ENCODE results near the gene DIDO1. TPM values are rescaled to one million over a fixed set of nuclear protein-coding genes. Genes with fewer than 3 reads are reported as not detected.

The DIDO1 gene
- total and polyA plus RNA-seq, 9 of the 15 experiments (the other 6 are each of a cell fraction or from before 2014, with no cell fraction given): 4.4 to 46.8 (median 31.2) TPM

DNA sequence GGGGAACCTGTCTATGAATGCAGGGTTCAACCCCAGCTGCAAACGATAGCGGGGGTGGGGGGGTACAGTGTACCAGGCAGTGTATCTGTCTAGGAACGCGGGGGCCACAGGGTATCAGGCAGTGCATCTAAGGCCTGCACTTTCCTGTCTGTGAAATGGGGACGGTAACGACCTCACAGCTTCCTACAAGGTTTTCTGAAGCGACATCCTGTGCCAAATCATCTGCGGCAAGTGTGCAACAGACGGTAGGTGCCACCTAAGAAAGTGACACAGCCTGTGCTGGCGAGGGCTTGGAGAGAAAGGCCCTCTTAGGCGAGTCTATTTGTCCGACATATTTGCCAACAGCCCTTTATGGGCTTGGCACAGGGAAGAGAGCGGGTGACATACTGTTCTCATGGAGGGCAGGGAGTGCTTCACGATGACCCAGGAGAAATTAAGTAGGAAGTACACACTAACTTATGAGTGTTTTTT is 3.8 kb downstream of the DIDO1 start (continued):
- no peak for TF ChIP-seq HNRNPK (IDR thresholded peaks at IDR 0.05; ENCODE audit: low read depth, low read length, poor library complexity, severe bottlenecking)
- TF ChIP-seq, protein P1, sequence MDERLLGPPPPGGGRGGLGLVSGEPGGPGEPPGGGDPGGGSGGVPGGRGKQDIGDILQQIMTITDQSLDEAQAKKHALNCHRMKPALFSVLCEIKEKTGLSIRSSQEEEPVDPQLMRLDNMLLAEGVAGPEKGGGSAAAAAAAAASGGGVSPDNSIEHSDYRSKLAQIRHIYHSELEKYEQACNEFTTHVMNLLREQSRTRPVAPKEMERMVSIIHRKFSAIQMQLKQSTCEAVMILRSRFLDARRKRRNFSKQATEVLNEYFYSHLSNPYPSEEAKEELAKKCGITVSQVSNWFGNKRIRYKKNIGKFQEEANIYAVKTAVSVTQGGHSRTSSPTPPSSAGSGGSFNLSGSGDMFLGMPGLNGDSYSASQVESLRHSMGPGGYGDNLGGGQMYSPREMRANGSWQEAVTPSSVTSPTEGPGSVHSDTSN (CRISPR knock-in tag; IDR thresholded peaks at IDR 0.05; ENCODE audit: low read depth): no peak
- TF ChIP-seq, protein P1 (tag; conservative IDR thresholded peaks at IDR 0.05; ENCODE audit: low read depth): no peak
- TF ChIP-seq E2F3 (CRISPR knock-in tag; IDR thresholded peaks at IDR 0.05): no peak
- no peak for TF ChIP-seq NFE2 (IDR thresholded peaks at IDR 0.05; ENCODE audit: low read depth)
- TF ChIP-seq, protein P2, sequence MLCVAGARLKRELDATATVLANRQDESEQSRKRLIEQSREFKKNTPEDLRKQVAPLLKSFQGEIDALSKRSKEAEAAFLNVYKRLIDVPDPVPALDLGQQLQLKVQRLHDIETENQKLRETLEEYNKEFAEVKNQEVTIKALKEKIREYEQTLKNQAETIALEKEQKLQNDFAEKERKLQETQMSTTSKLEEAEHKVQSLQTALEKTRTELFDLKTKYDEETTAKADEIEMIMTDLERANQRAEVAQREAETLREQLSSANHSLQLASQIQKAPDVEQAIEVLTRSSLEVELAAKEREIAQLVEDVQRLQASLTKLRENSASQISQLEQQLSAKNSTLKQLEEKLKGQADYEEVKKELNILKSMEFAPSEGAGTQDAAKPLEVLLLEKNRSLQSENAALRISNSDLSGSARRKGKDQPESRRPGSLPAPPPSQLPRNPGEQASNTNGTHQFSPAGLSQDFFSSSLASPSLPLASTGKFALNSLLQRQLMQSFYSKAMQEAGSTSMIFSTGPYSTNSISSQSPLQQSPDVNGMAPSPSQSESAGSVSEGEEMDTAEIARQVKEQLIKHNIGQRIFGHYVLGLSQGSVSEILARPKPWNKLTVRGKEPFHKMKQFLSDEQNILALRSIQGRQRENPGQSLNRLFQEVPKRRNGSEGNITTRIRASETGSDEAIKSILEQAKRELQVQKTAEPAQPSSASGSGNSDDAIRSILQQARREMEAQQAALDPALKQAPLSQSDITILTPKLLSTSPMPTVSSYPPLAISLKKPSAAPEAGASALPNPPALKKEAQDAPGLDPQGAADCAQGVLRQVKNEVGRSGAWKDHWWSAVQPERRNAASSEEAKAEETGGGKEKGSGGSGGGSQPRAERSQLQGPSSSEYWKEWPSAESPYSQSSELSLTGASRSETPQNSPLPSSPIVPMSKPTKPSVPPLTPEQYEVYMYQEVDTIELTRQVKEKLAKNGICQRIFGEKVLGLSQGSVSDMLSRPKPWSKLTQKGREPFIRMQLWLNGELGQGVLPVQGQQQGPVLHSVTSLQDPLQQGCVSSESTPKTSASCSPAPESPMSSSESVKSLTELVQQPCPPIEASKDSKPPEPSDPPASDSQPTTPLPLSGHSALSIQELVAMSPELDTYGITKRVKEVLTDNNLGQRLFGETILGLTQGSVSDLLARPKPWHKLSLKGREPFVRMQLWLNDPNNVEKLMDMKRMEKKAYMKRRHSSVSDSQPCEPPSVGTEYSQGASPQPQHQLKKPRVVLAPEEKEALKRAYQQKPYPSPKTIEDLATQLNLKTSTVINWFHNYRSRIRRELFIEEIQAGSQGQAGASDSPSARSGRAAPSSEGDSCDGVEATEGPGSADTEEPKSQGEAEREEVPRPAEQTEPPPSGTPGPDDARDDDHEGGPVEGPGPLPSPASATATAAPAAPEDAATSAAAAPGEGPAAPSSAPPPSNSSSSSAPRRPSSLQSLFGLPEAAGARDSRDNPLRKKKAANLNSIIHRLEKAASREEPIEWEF (CRISPR knock-in tag; IDR thresholded peaks at IDR 0.05): no peak
- no peak for TF ChIP-seq HIVEP1 (CRISPR knock-in tag; IDR thresholded peaks at IDR 0.05)
- TF ChIP-seq RBM14 (IDR thresholded peaks at IDR 0.05; ENCODE audit: borderline replicate concordance, insufficient read depth, low read depth, low read length): no peak
- TF ChIP-seq ESRRA (IDR thresholded peaks at IDR 0.05; ENCODE audit: borderline replicate concordance, low read depth): peak; percentile 91
- TF ChIP-seq CREB1 (IDR thresholded peaks at IDR 0.05): no peak
- TF ChIP-seq CREB1 (CRISPR knock-in tag; IDR thresholded peaks at IDR 0.05): no peak
- TF ChIP-seq CCAR2 (IDR thresholded peaks at IDR 0.05; ENCODE audit: low read depth, low read length): no peak
- no peak for TF ChIP-seq SAFB (IDR thresholded peaks at IDR 0.05; ENCODE audit: borderline replicate concordance, low read depth, low read length)
- no peak for TF ChIP-seq NR2C1 (IDR thresholded peaks at IDR 0.05)
- no peak for TF ChIP-seq NR2C1 (tag; IDR thresholded peaks at IDR 0.05)
- TF ChIP-seq, protein P3, sequence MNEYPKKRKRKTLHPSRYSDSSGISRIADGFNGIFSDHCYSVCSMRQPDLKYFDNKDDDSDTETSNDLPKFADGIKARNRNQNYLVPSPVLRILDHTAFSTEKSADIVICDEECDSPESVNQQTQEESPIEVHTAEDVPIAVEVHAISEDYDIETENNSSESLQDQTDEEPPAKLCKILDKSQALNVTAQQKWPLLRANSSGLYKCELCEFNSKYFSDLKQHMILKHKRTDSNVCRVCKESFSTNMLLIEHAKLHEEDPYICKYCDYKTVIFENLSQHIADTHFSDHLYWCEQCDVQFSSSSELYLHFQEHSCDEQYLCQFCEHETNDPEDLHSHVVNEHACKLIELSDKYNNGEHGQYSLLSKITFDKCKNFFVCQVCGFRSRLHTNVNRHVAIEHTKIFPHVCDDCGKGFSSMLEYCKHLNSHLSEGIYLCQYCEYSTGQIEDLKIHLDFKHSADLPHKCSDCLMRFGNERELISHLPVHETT (CRISPR knock-in tag; conservative IDR thresholded peaks at IDR 0.05 in 1 of 2, IDR thresholded peaks at IDR 0.05 in 1 of 2): no peak

Measured in K562 (cell line).